ENCODE results near the gene RAD21L1.

DNA sequence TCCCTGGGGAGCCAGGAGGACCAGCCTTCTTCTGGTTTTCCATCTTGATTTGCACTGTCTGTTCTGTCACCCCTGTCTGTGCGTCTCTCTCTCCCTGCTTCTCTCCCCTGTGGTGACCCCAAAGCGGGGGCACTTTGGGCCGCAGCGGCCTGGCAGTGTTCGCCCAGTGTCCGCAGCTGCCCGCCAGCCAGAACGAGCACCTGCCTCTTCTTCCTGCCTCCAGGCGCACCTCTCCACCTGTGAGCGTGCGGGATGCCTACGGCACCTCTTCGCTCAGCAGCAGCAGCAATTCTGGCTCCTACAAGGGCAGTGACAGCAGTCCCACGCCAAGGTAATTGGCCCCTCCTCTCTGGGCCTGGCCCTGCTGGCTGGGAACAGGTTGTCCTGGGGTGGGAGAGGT, 71.1 kb downstream of the RAD21L1 start:
- TF ChIP-seq ZC3H10 (CRISPR knock-in tag; IDR thresholded peaks at IDR 0.05) = no peak
- no peak for TF ChIP-seq ZFP3 (CRISPR knock-in tag; IDR thresholded peaks at IDR 0.05)
- no peak for TF ChIP-seq ZNF565 (CRISPR knock-in tag; conservative IDR thresholded peaks at IDR 0.05; ENCODE audit: low read depth)
- TF ChIP-seq, protein P1, sequence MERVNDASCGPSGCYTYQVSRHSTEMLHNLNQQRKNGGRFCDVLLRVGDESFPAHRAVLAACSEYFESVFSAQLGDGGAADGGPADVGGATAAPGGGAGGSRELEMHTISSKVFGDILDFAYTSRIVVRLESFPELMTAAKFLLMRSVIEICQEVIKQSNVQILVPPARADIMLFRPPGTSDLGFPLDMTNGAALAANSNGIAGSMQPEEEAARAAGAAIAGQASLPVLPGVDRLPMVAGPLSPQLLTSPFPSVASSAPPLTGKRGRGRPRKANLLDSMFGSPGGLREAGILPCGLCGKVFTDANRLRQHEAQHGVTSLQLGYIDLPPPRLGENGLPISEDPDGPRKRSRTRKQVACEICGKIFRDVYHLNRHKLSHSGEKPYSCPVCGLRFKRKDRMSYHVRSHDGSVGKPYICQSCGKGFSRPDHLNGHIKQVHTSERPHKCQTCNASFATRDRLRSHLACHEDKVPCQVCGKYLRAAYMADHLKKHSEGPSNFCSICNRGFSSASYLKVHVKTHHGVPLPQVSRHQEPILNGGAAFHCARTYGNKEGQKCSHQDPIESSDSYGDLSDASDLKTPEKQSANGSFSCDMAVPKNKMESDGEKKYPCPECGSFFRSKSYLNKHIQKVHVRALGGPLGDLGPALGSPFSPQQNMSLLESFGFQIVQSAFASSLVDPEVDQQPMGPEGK (CRISPR knock-in tag; IDR thresholded peaks at IDR 0.05; ENCODE audit: borderline replicate concordance) = no peak
- TF ChIP-seq, protein P2, sequence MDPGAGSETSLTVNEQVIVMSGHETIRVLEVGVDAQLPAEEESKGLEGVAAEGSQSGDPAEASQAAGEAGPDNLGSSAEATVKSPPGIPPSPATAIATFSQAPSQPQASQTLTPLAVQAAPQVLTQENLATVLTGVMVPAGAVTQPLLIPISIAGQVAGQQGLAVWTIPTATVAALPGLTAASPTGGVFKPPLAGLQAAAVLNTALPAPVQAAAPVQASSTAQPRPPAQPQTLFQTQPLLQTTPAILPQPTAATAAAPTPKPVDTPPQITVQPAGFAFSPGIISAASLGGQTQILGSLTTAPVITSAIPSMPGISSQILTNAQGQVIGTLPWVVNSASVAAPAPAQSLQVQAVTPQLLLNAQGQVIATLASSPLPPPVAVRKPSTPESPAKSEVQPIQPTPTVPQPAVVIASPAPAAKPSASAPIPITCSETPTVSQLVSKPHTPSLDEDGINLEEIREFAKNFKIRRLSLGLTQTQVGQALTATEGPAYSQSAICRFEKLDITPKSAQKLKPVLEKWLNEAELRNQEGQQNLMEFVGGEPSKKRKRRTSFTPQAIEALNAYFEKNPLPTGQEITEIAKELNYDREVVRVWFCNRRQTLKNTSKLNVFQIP (CRISPR knock-in tag; IDR thresholded peaks at IDR 0.05; ENCODE audit: borderline replicate concordance, low read depth) = no peak
- TF ChIP-seq, protein P3, sequence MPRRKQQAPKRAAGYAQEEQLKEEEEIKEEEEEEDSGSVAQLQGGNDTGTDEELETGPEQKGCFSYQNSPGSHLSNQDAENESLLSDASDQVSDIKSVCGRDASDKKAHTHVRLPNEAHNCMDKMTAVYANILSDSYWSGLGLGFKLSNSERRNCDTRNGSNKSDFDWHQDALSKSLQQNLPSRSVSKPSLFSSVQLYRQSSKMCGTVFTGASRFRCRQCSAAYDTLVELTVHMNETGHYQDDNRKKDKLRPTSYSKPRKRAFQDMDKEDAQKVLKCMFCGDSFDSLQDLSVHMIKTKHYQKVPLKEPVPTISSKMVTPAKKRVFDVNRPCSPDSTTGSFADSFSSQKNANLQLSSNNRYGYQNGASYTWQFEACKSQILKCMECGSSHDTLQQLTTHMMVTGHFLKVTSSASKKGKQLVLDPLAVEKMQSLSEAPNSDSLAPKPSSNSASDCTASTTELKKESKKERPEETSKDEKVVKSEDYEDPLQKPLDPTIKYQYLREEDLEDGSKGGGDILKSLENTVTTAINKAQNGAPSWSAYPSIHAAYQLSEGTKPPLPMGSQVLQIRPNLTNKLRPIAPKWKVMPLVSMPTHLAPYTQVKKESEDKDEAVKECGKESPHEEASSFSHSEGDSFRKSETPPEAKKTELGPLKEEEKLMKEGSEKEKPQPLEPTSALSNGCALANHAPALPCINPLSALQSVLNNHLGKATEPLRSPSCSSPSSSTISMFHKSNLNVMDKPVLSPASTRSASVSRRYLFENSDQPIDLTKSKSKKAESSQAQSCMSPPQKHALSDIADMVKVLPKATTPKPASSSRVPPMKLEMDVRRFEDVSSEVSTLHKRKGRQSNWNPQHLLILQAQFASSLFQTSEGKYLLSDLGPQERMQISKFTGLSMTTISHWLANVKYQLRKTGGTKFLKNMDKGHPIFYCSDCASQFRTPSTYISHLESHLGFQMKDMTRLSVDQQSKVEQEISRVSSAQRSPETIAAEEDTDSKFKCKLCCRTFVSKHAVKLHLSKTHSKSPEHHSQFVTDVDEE (CRISPR knock-in tag; IDR thresholded peaks at IDR 0.05) = no peak
- TF ChIP-seq GLIS3 (CRISPR knock-in tag; IDR thresholded peaks at IDR 0.05) = no peak
- no peak for TF ChIP-seq RARB (CRISPR knock-in tag; IDR thresholded peaks at IDR 0.05)
- no peak for TF ChIP-seq PPARA (CRISPR knock-in tag; IDR thresholded peaks at IDR 0.05; ENCODE audit: borderline replicate concordance)

Data from SK-N-SH treated with all-trans-retinoic acid at 6 μM for 48 hours (cell line).